Hepatocyte (in vitro differentiated cells): ENCODE measurements around the gene BOLA3.

Source experiments
- EZH2phosphoT487 ChIP-seq: fragments of 200-600 bp; sonication (generic); IDR thresholded peaks from one replicate; pipeline ENCODE4 v1.6.1; 2018; ENCODE audit warnings: antibody characterized with exemption, mild to moderate bottlenecking, low read depth, moderate library complexity; ENCODE audit not compliant: unreplicated experiment, severe bottlenecking
- TF ChIP-seq, protein P1 (sequence below): fragments of 200-600 bp; sonication (generic); IDR thresholded peaks from 2 replicates; pipeline ENCODE4 v1.5.1; 2016; ENCODE audit warnings: antibody characterized with exemption, mild to moderate bottlenecking; ENCODE audit not compliant: poor library complexity

DNA sequence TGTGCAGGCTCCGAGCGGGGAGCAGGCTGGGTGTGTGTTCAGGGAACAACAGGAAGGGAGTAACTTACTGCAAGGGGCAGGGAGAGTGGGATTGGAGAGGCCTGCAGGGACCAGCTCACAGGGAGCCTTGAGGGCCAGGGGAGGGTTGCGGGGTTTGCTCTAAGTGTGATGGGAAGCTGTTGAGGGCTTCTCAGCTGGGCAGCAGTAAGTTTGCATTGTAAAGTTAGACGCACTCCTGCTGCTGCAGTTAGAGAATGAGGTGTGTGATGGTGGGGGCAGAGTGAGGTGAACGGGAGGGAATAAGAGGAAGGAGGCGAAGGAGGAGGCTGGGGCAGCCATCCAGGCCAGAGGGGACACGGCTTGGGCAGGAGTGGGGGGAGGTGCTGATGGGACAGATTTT, 53.4 kb downstream of the BOLA3 start:
- no peak for TF ChIP-seq EZH2phosphoT487
- TF ChIP-seq, protein P1, sequence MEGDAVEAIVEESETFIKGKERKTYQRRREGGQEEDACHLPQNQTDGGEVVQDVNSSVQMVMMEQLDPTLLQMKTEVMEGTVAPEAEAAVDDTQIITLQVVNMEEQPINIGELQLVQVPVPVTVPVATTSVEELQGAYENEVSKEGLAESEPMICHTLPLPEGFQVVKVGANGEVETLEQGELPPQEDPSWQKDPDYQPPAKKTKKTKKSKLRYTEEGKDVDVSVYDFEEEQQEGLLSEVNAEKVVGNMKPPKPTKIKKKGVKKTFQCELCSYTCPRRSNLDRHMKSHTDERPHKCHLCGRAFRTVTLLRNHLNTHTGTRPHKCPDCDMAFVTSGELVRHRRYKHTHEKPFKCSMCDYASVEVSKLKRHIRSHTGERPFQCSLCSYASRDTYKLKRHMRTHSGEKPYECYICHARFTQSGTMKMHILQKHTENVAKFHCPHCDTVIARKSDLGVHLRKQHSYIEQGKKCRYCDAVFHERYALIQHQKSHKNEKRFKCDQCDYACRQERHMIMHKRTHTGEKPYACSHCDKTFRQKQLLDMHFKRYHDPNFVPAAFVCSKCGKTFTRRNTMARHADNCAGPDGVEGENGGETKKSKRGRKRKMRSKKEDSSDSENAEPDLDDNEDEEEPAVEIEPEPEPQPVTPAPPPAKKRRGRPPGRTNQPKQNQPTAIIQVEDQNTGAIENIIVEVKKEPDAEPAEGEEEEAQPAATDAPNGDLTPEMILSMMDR, result no peak
